ENCODE data around the gene AMPD2.

Gene AMPD2

GRCh38 chr1:109632671-109633346 lies 13.2 kb downstream of the AMPD2 start:
- no peak for TF ChIP-seq CTCF (IDR thresholded peaks at IDR 0.05; ENCODE audit: borderline replicate concordance, control extremely low read depth, extremely low read depth, insufficient read depth, missing control alignments)
- in situ Hi-C loops (cut with MboI; ENCODE audit: low sequenced_read_pairs, unreplicated experiment): no loop called here
- no peak for DNase-seq (ENCODE audit: low spot score)

- in situ Hi-C loops (cut with MboI; ENCODE audit: low sequenced_read_pairs, unreplicated experiment): no loop called here
- TF ChIP-seq CTCF (IDR thresholded peaks at IDR 0.05; ENCODE audit: borderline replicate concordance, control extremely low read depth, extremely low read depth, insufficient read depth, missing control alignments): no peak
- no peak for DNase-seq (ENCODE audit: low spot score)
Observed at GRCh38 chr1:109634292-109634691, 14.7 kb downstream of the AMPD2 start.

GRCh38 chr1:109634771-109635750 lies 15.4 kb downstream of the AMPD2 start:
- in situ Hi-C loops (cut with MboI; ENCODE audit: low sequenced_read_pairs, unreplicated experiment): no loop called here
- DNase-seq (ENCODE audit: low spot score): no peak

GRCh38 chr1:109635862-109636200 lies 16.2 kb downstream of the AMPD2 start:
- no peak for DNase-seq (ENCODE audit: low spot score)
- in situ Hi-C loops (cut with MboI; ENCODE audit: low sequenced_read_pairs, unreplicated experiment): no loop called here
- TF ChIP-seq CTCF (IDR thresholded peaks at IDR 0.05; ENCODE audit: borderline replicate concordance, control extremely low read depth, extremely low read depth, insufficient read depth, missing control alignments): no peak

More at GRCh38 chr1:109634771-109635750, 15.4 kb downstream of the AMPD2 start:
- TF ChIP-seq CTCF (IDR thresholded peaks at IDR 0.05; ENCODE audit: borderline replicate concordance, control extremely low read depth, extremely low read depth, insufficient read depth, missing control alignments): no peak

GRCh38 chr1:109636201-109636952 lies 16.7 kb downstream of the AMPD2 start:
- TF ChIP-seq CTCF (IDR thresholded peaks at IDR 0.05; ENCODE audit: borderline replicate concordance, control extremely low read depth, extremely low read depth, insufficient read depth, missing control alignments): no peak
- in situ Hi-C loops (cut with MboI; ENCODE audit: low sequenced_read_pairs, unreplicated experiment): no loop called here
- no peak for DNase-seq (ENCODE audit: low spot score)

GRCh38 chr1:109637446-109637845 lies 17.8 kb downstream of the AMPD2 start:
- in situ Hi-C loops (cut with MboI; ENCODE audit: low sequenced_read_pairs, unreplicated experiment): no loop called here
- no peak for DNase-seq (ENCODE audit: low spot score)
- TF ChIP-seq CTCF (IDR thresholded peaks at IDR 0.05; ENCODE audit: borderline replicate concordance, control extremely low read depth, extremely low read depth, insufficient read depth, missing control alignments): no peak
